ENCODE data around the gene CCDC91. TPM values are rescaled to one million over a fixed set of nuclear protein-coding genes. Genes with fewer than 3 reads are reported as not detected.
A peak's percentile ranks its signal among the peaks of the same experiment; 100 is the strongest.
"Not testable (repeated sequence)": the region's sequence is repeated elsewhere in the genome, so short reads cannot be mapped to it uniquely, and the experiment has no call there.

Gene CCDC91
- total and polyA plus RNA-seq, 8 donors = 15.0 to 27.0 (median 19.1) TPM

DNA sequence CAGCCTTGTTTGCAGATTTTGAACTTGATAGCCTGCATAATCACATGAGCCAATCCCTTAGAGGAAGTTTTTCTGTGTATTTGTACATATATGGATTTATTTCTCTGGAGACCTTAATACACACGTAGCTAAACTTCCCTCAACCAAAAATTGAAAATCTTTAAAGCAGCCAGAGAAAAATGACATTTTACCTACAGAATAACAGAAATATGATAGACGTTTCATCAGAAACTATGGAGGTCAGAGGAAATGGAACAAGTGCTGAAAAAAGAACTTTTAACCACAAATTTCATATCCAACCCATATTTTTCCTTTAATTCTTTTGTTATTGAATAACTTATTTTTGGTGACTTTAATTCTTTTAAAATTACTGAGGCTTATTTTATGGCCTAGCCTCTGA is 177.7 kb downstream of the CCDC91 start:
- no peaks in the 10 kb centered on the region for H3K4me1 ChIP-seq
- no peak overlapping the region for H3K4me3 ChIP-seq
- TF ChIP-seq, protein P1, sequence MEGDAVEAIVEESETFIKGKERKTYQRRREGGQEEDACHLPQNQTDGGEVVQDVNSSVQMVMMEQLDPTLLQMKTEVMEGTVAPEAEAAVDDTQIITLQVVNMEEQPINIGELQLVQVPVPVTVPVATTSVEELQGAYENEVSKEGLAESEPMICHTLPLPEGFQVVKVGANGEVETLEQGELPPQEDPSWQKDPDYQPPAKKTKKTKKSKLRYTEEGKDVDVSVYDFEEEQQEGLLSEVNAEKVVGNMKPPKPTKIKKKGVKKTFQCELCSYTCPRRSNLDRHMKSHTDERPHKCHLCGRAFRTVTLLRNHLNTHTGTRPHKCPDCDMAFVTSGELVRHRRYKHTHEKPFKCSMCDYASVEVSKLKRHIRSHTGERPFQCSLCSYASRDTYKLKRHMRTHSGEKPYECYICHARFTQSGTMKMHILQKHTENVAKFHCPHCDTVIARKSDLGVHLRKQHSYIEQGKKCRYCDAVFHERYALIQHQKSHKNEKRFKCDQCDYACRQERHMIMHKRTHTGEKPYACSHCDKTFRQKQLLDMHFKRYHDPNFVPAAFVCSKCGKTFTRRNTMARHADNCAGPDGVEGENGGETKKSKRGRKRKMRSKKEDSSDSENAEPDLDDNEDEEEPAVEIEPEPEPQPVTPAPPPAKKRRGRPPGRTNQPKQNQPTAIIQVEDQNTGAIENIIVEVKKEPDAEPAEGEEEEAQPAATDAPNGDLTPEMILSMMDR (IDR thresholded peaks at IDR 0.05) = no peak
- H3K27me3 ChIP-seq = no peaks in the 10 kb centered on the region
- DNase-seq (no peak), ATAC-seq (no peak), FAIRE-seq (no peak)
- H3K9me3 ChIP-seq = no peaks in the 10 kb centered on the region
- WGBS, 2 donors = 98 to 99% methylated on average over 2 of the region's 2 CpGs
- intact Hi-C loops (cut with DNase I) = no loop called here
- H3K36me3 ChIP-seq = no peaks in the 10 kb centered on the region
- no peak overlapping the region for H3K27ac ChIP-seq

DNA sequence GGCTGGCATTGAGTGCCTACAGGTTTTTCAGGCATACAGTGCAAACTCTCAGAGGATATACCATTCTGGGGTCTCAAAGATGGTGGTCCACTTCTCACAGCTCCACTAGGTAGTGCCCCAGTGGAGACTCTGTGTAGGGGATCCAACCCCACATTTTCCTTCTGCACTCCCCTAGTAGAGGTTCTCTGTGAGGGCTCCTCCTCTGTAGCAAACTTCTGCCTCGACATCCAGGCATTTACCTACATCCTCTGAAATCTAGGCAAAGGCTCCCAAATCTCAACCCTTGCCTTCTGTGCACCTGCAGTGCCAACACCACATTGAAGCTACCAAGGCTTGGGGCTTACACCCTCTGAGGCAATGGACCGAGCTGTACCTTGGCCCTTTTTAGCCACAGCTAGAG is 179.2 kb downstream of the CCDC91 start:
- no peaks in the 10 kb centered on the region for H3K4me1 ChIP-seq
- DNase-seq (no peak), FAIRE-seq (no peak), ATAC-seq (no peak)
- no peaks in the 10 kb centered on the region for H3K36me3 ChIP-seq
- TF ChIP-seq, protein P1 (IDR thresholded peaks at IDR 0.05) = no peak
- WGBS, 2 donors = 95 to 98% methylated on average over 2 of the region's 2 CpGs
- intact Hi-C loops (cut with DNase I) = no loop called here
- no peak overlapping the region for H3K4me3 ChIP-seq
- no peaks in the 10 kb centered on the region for H3K27me3 ChIP-seq
- H3K9me3 ChIP-seq = no peaks in the 10 kb centered on the region
- no peak overlapping the region for H3K27ac ChIP-seq

DNA sequence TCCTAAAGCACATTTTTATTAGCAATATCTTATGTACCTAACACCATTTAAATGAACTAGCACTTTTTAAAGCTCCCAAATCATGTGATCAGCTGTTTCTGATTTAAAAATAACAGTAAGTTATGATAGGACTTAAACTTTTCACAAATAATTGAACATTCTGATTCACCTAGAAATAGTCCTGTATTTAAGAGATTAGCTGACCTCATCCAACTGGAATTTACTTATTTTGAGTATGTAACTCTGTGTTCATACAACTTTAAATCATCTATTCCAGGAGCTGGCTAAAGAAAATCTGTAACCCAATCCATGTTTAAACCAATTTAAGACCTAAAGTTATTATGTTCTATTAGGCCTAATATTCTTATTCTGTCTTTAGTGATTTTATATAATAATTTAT is 184.3 kb downstream of the CCDC91 start:
- Histone ChIP-seq H3K36me3 (no peaks in the 10 kb centered on the region), H3K27ac (no peak overlapping the region), H3K4me1 (peaks cover 0 to 5% (median 5%) of the 10 kb centered on the region in 3 donors), H3K9me3 (no peaks in the 10 kb centered on the region), H3K4me3 (no peak overlapping the region), H3K27me3 (no peaks in the 10 kb centered on the region)
- intact Hi-C loops (cut with DNase I) = no loop called here
- no peak for DNase-seq
- peak; percentile 61 for FAIRE-seq
- TF ChIP-seq, protein P1 (IDR thresholded peaks at IDR 0.05) = no peak
- ATAC-seq = no peak

DNA sequence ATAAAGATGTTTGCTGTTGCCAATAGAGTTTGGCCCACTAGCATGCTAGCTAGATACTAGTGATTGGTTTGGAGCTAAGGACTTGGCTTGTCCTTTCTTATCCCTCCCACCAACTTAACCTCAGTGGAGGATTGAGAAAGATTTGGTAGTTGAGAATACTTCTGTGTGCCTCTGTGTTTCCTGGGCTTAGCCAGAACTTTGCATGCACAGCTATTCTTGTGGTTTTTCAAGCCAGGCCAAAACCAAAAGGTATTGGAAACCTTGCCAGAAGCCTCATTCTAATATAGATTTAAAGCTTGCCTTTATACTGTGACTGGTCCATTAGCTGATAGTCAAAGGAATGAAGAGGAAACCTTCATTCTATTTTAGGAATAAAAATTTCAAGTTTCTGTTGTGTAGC is 188.5 kb downstream of the CCDC91 start:
- no peak for DNase-seq
- no peak for ATAC-seq
- FAIRE-seq = no peak
- Histone ChIP-seq H3K4me3 (no peak overlapping the region), H3K27ac (no peak overlapping the region), H3K36me3 (no peaks in the 10 kb centered on the region), H3K27me3 (no peaks in the 10 kb centered on the region), H3K9me3 (no peaks in the 10 kb centered on the region), H3K4me1 (peaks cover 0 to 5% (median 5%) of the 10 kb centered on the region in 3 donors)
- TF ChIP-seq, protein P1 (IDR thresholded peaks at IDR 0.05) = no peak
- intact Hi-C loops (cut with DNase I) = no loop called here

DNA sequence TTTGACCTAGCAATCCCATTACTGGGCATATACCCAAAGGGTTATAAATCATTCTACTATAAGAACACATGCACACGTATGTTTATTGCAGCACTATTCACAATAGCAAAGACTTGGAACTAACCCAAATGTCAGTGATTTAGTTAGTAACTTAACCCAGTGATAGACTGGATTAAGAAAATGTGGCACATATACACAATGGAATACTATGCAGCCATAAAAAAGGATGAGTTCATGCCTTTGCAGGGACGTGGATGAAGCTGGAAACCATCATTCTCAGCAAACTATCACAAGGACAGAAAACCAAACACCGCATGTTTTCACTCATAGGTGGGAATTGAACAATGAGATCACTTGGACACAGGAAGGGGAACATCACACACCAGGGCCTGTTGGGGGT is 189.5 kb downstream of the CCDC91 start:
- H3K4me3 ChIP-seq; H3K4me1 ChIP-seq; ATAC-seq; H3K9me3 ChIP-seq; H3K27ac ChIP-seq; FAIRE-seq; DNase-seq; intact Hi-C loops (cut with DNase I); H3K27me3 ChIP-seq; H3K36me3 ChIP-seq: not testable (repeated sequence)
- 75 to 82% methylated on average over 3 of the region's 3 CpGs for WGBS, 2 donors

DNA sequence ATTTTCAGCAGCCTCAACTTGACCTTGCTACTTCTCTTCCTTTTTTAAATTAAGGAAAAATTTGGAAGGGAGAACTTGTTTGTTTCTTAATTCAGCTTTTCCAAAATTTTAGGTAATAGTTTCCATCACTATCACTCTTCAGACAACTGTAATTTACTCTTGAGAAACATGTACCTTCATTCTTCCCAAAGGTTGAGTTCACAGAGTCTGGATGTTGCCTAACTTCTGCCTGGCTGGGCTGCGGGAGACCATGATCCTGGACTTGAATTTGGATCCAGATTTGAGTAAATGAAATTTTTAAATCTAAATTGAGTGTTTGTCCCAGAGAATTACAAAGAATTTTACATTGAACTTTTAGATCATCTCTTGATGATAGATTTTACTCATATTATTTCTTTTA is 193.1 kb downstream of the CCDC91 start:
- no peak overlapping the region for H3K4me3 ChIP-seq
- TF ChIP-seq, protein P1 (IDR thresholded peaks at IDR 0.05) = no peak
- FAIRE-seq (no peak), DNase-seq (no peak), ATAC-seq (no peak)
- H3K27me3 ChIP-seq = no peaks in the 10 kb centered on the region
- H3K4me1 ChIP-seq = no peaks in the 10 kb centered on the region
- H3K9me3 ChIP-seq = no peaks in the 10 kb centered on the region
- WGBS, 2 donors = 97 to 100% methylated on average over 1 of the region's 1 CpG
- intact Hi-C loops (cut with DNase I) = no loop called here
- H3K36me3 ChIP-seq = no peaks in the 10 kb centered on the region
- no peak overlapping the region for H3K27ac ChIP-seq

Data from pancreas (tissue), 10 donors.